Left renal pelvis (tissue), 4 donors: ENCODE results near the gene UBE4B. TPM values are rescaled to one million over a fixed set of nuclear protein-coding genes. Genes with fewer than 3 reads are reported as not detected.
"Not testable (repeated sequence)": the region's sequence is repeated elsewhere in the genome, so short reads cannot be mapped to it uniquely, and the experiment has no call there.

Source experiments
- DNase-seq, 4 donors: peaks; one replicate each; pipeline ENCODE4 v3.0.0-alpha.2; 2013; ENCODE audit warnings: low read depth in 4 of 4, low spot score in 3 of 4
- polyA plus RNA-seq, 4 donors: library from polyadenylated mRNA; unstranded; fragments of 120-200 nt; gene quantifications; one replicate each; pipeline ENCODE4 v1.2.1, GENCODE V29; 2013; ENCODE audit not compliant: insufficient read length in 4 of 4

UBE4B gene
- polyA plus RNA-seq, 4 donors: 45.2 to 54.5 (median 52.3) TPM

GRCh38 chr1:10205206-10205605 lies 172.4 kb downstream of the UBE4B start:
- DNase-seq: not testable (repeated sequence)

GRCh38 chr1:10207810-10208209 lies 175.1 kb downstream of the UBE4B start:
- DNase-seq: no peak

GRCh38 chr1:10208537-10208936 lies 175.8 kb downstream of the UBE4B start:
- DNase-seq: no peak

GRCh38 chr1:10209590-10209904 lies 176.8 kb downstream of the UBE4B start:
- DNase-seq: no peak

- peak; percentile 91 to 97 (median 96) for DNase-seq
Observed at GRCh38 chr1:10209905-10210810, 177.4 kb downstream of the UBE4B start, which contains the start of gene KIF1B. Gene KIF1B (plus strand): TSS chr1:10210570. CDS start chr1:10232329, 21,759 bp downstream.

- DNase-seq: peak; percentile 64 to 75 (median 72)
Observed at GRCh38 chr1:10210841-10211804, 178.4 kb downstream of the UBE4B start.

- peak in 1 of 4 donors; percentile 16 for DNase-seq
Observed at GRCh38 chr1:10211805-10212410, 179.2 kb downstream of the UBE4B start.

- no peak for DNase-seq
Observed at GRCh38 chr1:10212476-10212875, 179.7 kb downstream of the UBE4B start.

- no peak for DNase-seq
Observed at GRCh38 chr1:10213186-10213705, 180.5 kb downstream of the UBE4B start.

- DNase-seq: no peak
Observed at GRCh38 chr1:10216090-10216749, 183.5 kb downstream of the UBE4B start.

GRCh38 chr1:10217748-10218441 lies 185.1 kb downstream of the UBE4B start:
- no peak for DNase-seq

- no peak for DNase-seq
Observed at GRCh38 chr1:10220200-10220599, 187.4 kb downstream of the UBE4B start.

- not testable (repeated sequence) for DNase-seq
Observed at GRCh38 chr1:10220657-10221056, 187.9 kb downstream of the UBE4B start.

- DNase-seq: no peak
Observed at GRCh38 chr1:10225573-10225972, 192.8 kb downstream of the UBE4B start.

- no peak for DNase-seq
Observed at GRCh38 chr1:10228528-10228927, 195.8 kb downstream of the UBE4B start.

- DNase-seq: no peak
Observed at GRCh38 chr1:10229903-10230302, 197.1 kb downstream of the UBE4B start.
